ENCODE data around the gene PRKN.

DNA sequence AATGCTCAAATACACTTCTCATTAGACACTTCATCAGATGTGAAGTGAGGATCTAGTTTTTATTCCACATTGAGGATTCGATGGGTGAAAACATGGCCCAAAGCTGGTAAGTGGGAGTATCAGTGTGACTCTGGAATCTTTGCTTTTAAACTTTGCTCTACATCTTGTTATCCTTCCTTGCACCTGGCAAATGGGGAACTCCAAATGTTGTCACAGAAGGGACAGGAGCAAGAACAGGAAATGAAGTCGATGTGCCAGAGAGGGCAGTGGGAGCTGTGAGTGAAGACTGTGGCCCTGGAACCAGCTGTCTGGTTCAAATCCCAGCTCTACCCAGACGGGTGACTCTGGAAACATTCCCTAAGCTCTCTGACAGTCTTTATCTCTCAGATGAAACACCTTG is 1367.0 kb downstream of the PRKN start:
- TF ChIP-seq EZH2phosphoT487 (IDR thresholded peaks at IDR 0.05; ENCODE audit: insufficient read depth, low read depth) (no peak), EZH2 (IDR thresholded peaks at IDR 0.05; ENCODE audit: insufficient read depth, poor library complexity, severe bottlenecking) (no peak)
